GM12878 (cell line): ENCODE results near the gene SCN4A. TPM values are rescaled to one million over a fixed set of nuclear protein-coding genes. Genes with fewer than 3 reads are reported as not detected.

ENCODE experiments used
- ASH2L ChIP-seq: fragments of 300-600, 200-600 bp; sonication (generic); IDR thresholded peaks from 2 replicates; pipeline ENCODE4 v1.6.1; 2017; ENCODE audit warnings: low read depth, mild to moderate bottlenecking, borderline replicate concordance
- CBX5 ChIP-seq: sonication (generic); IDR thresholded peaks from 2 replicates; pipeline ENCODE4 v1.6.1; 2016; ENCODE audit warnings: low read depth, moderate library complexity, mild to moderate bottlenecking, inconsistent platforms
- FOS ChIP-seq: IDR thresholded peaks from 3 replicates; pipeline ENCODE4 v1.6.1; 2011; ENCODE audit warnings: borderline replicate concordance; ENCODE audit not compliant: insufficient read length; ENCODE audit errors: extremely low read depth
- JUND ChIP-seq: IDR thresholded peaks from 2 replicates; pipeline ENCODE4 v1.6.1; 2012; ENCODE audit warnings: low read depth, mild to moderate bottlenecking, low read length, improper control_type of control experiment, moderate library complexity
- MTA3 ChIP-seq: IDR thresholded peaks from 2 replicates; pipeline ENCODE4 v1.6.1; 2012; ENCODE audit warnings: low read length, inconsistent platforms, borderline replicate concordance
- NBN ChIP-seq: fragments of 450-650 bp; IDR thresholded peaks from 2 replicates; pipeline ENCODE4 v1.6.1; 2016
- NFIC ChIP-seq: IDR thresholded peaks from 2 replicates; pipeline ENCODE4 v1.6.1; 2012; ENCODE audit warnings: low read depth, mild to moderate bottlenecking, inconsistent platforms, low read length, moderate library complexity
- SIX5 ChIP-seq: IDR thresholded peaks from 2 replicates; pipeline ENCODE4 v1.6.1; 2011; ENCODE audit warnings: mild to moderate bottlenecking, low read depth, low read length, moderate library complexity; ENCODE audit not compliant: severe bottlenecking
- SPI1 ChIP-seq: IDR thresholded peaks from 2 replicates; pipeline ENCODE4 v1.6.1; 2011; ENCODE audit warnings: low read depth, mild to moderate bottlenecking, low read length, moderate library complexity, borderline replicate concordance; ENCODE audit not compliant: insufficient read depth
- SUPT20H ChIP-seq: IDR thresholded peaks from 2 replicates; pipeline ENCODE4 v1.6.1; 2011; ENCODE audit warnings: low read depth, mild to moderate bottlenecking, low read length, moderate library complexity, borderline replicate concordance; ENCODE audit not compliant: control insufficient read depth
- ZNF274 ChIP-seq: IDR thresholded peaks from one replicate; pipeline ENCODE4 v1.8.0; 2011; ENCODE audit not compliant: insufficient read length, insufficient read depth
- ZNF384 ChIP-seq: IDR thresholded peaks from 2 replicates; pipeline ENCODE4 v1.6.1; 2012; ENCODE audit warnings: low read depth, mild to moderate bottlenecking, low read length, improper control_type of control experiment, borderline replicate concordance
- polyA plus RNA-seq, 11 experiments: library from polyadenylated mRNA; depleted of rRNA in 4 of 11; unstranded in 6 of 11; stranded (reverse) in 5 of 11; fragments of >200 nt; fragmentation: Nextera tagmentation in 4 of 11; fragmentation: Illumina TruSeq in 1 of 11; extraction: Ambion mirVana in 4 of 11; extraction: Trizol in 1 of 11; gene quantifications; 1 replicate in 1 of 11; 2 replicates in 10 of 11; pipeline versions ENCODE4 v1.2.1 to v1.2.3, GENCODE V29; 2011 to 2016; ENCODE audit warnings: inconsistent platforms in 2 of 11, missing spikeins in 2 of 11, low read depth in 1 of 11
- total RNA-seq, 4 experiments: library from RNA; depleted of rRNA in 3 of 4; stranded (reverse); fragments of >200 nt in 3 of 4; fragmentation: Illumina TruSeq in 1 of 4; extraction: Trizol in 1 of 4; gene quantifications; 2 replicates each; pipeline versions ENCODE4 v1.2.1 to v1.2.3, GENCODE V29; 2013 to 2021
- TF ChIP-seq, protein P1 (sequence below): fragments of 450-650 bp; IDR thresholded peaks from 2 replicates; pipeline ENCODE4 v1.6.1; 2016; ENCODE audit warnings: mild to moderate bottlenecking
- TF ChIP-seq, protein P2 (sequence below): fragments of 450-650 bp; IDR thresholded peaks from 2 replicates; pipeline ENCODE4 v1.6.1; 2018; ENCODE audit warnings: borderline replicate concordance, mild to moderate bottlenecking; ENCODE audit not compliant: partially characterized antibody
- TF ChIP-seq, protein P3 (sequence below): IDR thresholded peaks from 2 replicates; pipeline ENCODE4 v1.6.1; 2011; ENCODE audit warnings: borderline replicate concordance, low read depth, mild to moderate bottlenecking, moderate library complexity, low read length; ENCODE audit not compliant: insufficient read depth, poor library complexity, severe bottlenecking
- TF ChIP-seq, protein P4 (sequence below): fragments of 450-650 bp; IDR thresholded peaks from 2 replicates; pipeline ENCODE4 v1.6.1; 2017; ENCODE audit warnings: antibody characterized with exemption, mild to moderate bottlenecking, moderate library complexity
- TF ChIP-seq, protein P5 (sequence below): fragments of 450-650 bp; IDR thresholded peaks from 2 replicates; pipeline ENCODE4 v1.6.1; 2014; ENCODE audit warnings: mild to moderate bottlenecking

SCN4A gene
- total and polyA plus RNA-seq, 10 of the 15 experiments (the other 5 are each of a cell fraction or from before 2014, with no cell fraction given): under 0.01 to 0.15 (median 0.07) TPM; not detected in 4

DNA sequence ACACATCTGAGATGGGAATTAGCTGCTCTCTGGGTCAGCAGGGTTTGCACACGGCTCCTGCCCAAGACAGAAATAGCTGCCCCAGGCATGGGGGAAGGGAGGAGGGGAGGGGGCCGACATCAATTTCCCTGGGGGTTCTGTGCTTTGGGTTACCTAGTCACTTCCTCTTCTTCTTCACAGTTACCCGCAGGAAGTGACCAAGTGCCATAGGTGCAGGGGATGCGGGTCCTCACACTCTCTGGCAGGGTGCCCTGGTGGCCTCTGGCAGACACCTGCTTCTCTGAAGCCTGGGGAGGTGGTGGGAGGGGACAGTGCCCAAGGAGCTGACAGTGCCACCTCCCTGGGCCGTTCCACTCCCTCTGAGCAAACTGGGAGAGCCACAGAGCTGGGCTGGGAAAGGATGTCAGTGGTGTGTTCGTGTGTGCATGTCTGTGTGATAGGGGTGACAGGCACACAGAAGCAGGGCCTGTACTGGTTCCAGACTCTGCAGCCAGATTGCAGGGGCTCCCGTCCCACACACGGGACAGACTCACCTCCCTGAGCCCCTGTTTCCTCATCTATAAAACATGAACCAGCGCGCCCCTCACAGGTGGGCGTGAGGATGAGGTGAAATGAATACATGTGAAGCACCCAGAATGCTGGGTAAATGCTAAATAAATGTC lies 18.2 kb downstream of the SCN4A start (continued):
- TF ChIP-seq NFIC (no peak), JUND (no peak), NBN (0 out of 2 replicates have a peak, but pooled peaks have one; percentile 61), MTA3 (no peak), FOS (no peak), SIX5 (no peak), ZNF274 (no peak), SPI1 (peak; percentile 86), CBX5 (no peak), ZNF384 (no peak), SUPT20H (no peak), ASH2L (no peak)
- TF ChIP-seq, protein P1, sequence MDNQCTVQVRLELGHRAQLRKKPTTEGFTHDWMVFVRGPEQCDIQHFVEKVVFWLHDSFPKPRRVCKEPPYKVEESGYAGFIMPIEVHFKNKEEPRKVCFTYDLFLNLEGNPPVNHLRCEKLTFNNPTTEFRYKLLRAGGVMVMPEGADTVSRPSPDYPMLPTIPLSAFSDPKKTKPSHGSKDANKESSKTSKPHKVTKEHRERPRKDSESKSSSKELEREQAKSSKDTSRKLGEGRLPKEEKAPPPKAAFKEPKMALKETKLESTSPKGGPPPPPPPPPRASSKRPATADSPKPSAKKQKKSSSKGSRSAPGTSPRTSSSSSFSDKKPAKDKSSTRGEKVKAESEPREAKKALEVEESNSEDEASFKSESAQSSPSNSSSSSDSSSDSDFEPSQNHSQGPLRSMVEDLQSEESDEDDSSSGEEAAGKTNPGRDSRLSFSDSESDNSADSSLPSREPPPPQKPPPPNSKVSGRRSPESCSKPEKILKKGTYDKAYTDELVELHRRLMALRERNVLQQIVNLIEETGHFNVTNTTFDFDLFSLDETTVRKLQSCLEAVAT: 0 out of 2 replicates have a peak, but pooled peaks have one; percentile 31
- TF ChIP-seq, protein P2, sequence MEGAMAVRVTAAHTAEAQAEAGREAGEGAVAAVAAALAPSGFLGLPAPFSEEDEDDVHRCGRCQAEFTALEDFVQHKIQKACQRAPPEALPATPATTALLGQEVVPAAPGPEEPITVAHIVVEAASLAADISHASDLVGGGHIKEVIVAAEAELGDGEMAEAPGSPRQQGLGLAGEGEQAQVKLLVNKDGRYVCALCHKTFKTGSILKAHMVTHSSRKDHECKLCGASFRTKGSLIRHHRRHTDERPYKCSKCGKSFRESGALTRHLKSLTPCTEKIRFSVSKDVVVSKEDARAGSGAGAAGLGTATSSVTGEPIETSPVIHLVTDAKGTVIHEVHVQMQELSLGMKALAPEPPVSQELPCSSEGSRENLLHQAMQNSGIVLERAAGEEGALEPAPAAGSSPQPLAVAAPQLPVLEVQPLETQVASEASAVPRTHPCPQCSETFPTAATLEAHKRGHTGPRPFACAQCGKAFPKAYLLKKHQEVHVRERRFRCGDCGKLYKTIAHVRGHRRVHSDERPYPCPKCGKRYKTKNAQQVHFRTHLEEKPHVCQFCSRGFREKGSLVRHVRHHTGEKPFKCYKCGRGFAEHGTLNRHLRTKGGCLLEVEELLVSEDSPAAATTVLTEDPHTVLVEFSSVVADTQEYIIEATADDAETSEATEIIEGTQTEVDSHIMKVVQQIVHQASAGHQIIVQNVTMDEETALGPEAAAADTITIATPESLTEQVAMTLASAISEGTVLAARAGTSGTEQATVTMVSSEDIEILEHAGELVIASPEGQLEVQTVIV: no peak
- TF ChIP-seq, protein P3, sequence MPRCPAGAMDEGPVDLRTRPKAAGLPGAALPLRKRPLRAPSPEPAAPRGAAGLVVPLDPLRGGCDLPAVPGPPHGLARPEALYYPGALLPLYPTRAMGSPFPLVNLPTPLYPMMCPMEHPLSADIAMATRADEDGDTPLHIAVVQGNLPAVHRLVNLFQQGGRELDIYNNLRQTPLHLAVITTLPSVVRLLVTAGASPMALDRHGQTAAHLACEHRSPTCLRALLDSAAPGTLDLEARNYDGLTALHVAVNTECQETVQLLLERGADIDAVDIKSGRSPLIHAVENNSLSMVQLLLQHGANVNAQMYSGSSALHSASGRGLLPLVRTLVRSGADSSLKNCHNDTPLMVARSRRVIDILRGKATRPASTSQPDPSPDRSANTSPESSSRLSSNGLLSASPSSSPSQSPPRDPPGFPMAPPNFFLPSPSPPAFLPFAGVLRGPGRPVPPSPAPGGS: no peak
- TF ChIP-seq, protein P4, sequence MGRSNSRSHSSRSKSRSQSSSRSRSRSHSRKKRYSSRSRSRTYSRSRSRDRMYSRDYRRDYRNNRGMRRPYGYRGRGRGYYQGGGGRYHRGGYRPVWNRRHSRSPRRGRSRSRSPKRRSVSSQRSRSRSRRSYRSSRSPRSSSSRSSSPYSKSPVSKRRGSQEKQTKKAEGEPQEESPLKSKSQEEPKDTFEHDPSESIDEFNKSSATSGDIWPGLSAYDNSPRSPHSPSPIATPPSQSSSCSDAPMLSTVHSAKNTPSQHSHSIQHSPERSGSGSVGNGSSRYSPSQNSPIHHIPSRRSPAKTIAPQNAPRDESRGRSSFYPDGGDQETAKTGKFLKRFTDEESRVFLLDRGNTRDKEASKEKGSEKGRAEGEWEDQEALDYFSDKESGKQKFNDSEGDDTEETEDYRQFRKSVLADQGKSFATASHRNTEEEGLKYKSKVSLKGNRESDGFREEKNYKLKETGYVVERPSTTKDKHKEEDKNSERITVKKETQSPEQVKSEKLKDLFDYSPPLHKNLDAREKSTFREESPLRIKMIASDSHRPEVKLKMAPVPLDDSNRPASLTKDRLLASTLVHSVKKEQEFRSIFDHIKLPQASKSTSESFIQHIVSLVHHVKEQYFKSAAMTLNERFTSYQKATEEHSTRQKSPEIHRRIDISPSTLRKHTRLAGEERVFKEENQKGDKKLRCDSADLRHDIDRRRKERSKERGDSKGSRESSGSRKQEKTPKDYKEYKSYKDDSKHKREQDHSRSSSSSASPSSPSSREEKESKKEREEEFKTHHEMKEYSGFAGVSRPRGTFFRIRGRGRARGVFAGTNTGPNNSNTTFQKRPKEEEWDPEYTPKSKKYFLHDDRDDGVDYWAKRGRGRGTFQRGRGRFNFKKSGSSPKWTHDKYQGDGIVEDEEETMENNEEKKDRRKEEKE: no peak
- TF ChIP-seq, protein P5, sequence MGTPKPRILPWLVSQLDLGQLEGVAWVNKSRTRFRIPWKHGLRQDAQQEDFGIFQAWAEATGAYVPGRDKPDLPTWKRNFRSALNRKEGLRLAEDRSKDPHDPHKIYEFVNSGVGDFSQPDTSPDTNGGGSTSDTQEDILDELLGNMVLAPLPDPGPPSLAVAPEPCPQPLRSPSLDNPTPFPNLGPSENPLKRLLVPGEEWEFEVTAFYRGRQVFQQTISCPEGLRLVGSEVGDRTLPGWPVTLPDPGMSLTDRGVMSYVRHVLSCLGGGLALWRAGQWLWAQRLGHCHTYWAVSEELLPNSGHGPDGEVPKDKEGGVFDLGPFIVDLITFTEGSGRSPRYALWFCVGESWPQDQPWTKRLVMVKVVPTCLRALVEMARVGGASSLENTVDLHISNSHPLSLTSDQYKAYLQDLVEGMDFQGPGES: no peak
